GM18951 (cell line): ENCODE measurements around the gene HRH1.
A peak's percentile ranks its signal among the peaks of the same experiment; 100 is the strongest.
"Not testable (repeated sequence)": the region's sequence is repeated elsewhere in the genome, so short reads cannot be mapped to it uniquely, and the experiment has no call there.

Experiments used
- POLR2A ChIP-seq: IDR thresholded peaks from 4 replicates; pipeline ENCODE4 v1.6.1; 2011; ENCODE audit warnings: mild to moderate bottlenecking; ENCODE audit not compliant: insufficient read length, insufficient read depth; ENCODE audit errors: extremely low read depth
- in situ Hi-C: fragments of 300-500 bp; cut with MboI; formaldehyde crosslinking; loops from one replicate; pipeline ENCODE4 v1.12.0; 2022; ENCODE audit warnings: low sequenced_read_pairs, mixed read lengths, inconsistent platforms; ENCODE audit not compliant: unreplicated experiment

Gene HRH1

GRCh38 chr3:11251807-11252176 is 97.5 kb downstream of the HRH1 start:
- in situ Hi-C loops = no loop called here
- no peak for TF ChIP-seq POLR2A

GRCh38 chr3:11254876-11255275 is 100.6 kb downstream of the HRH1 start:
- in situ Hi-C loops = no loop called here
- no peak for TF ChIP-seq POLR2A

GRCh38 chr3:11255537-11255936 is 101.2 kb downstream of the HRH1 start:
- in situ Hi-C loops = not testable (repeated sequence)

GRCh38 chr3:11258958-11259357 is 104.7 kb downstream of the HRH1 start:
- TF ChIP-seq POLR2A = no peak
- in situ Hi-C loops = no loop called here

DNA sequence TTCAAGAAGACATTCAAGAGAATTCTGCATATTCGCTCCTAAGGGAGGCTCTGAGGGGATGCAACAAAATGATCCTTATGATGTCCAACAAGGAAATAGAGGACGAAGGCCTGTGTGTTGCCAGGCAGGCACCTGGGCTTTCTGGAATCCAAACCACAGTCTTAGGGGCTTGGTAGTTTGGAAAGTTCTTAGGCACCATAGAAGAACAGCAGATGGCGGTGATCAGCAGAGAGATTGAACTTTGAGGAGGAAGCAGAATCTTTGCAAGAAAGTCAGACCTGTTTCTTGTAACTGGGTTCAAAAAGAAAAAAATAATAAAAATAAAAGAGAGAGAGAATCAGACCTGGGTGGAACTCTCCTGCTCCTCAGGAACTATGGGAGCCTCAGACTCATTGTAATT is 106.2 kb downstream of the HRH1 start:
- in situ Hi-C loops = no loop called here
- TF ChIP-seq POLR2A = no peak

GRCh38 chr3:11269007-11269406 is 114.7 kb downstream of the HRH1 start:
- TF ChIP-seq POLR2A = no peak
- in situ Hi-C loops = no loop called here

DNA sequence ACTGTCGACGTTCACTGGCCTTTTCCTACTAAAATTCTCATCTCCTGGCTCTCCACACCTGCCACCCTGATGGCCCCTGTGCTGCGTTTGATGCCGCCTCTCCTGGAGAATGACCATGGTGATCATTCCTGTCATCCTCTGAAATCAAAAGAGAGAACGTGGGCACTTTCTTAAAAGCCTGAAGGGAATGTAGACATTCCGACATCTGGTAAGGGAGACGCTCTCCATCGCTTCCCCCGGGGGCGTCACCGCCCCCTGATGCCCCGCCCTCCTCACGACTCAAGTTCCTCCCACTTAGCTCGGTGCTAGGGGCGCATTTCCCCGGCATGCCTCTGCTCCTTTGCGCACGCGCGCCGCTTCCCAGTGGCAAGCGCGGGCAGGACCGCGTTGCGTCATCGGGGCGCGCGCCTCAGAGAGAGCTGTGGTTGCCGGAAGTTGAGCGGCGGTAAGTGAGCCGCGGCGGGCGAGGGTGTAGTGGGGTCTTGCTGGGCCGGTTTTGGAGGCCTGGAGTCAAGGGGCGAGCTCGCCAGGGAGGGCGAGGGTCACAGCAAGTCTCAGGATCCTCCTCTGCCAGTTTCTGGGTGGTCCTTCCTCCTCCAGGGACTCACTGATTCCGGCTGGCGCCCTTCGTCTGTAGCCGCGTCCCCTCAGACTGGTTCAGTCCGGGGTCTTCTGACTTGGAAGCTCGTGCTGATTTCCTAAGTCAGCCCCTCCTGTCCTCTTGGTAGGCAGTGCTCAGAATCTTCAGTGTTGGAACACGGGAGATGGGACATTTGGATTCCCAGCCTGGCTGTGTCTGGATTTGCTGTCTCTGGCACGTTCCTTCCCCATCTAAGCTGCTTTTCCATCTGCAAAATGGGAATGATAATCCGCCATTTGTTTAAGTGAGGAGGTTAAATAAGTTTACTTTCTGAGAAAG is 118.0 kb downstream of the HRH1 start, which contains the start of gene ATG7:
ATG7 (plus strand) TSS at position 412 of the 919 bp plus-strand sequence. CDS start 26,299 bp downstream, outside the sequence.
- peak; percentile 93 for TF ChIP-seq POLR2A
- in situ Hi-C loops = no loop called here

DNA sequence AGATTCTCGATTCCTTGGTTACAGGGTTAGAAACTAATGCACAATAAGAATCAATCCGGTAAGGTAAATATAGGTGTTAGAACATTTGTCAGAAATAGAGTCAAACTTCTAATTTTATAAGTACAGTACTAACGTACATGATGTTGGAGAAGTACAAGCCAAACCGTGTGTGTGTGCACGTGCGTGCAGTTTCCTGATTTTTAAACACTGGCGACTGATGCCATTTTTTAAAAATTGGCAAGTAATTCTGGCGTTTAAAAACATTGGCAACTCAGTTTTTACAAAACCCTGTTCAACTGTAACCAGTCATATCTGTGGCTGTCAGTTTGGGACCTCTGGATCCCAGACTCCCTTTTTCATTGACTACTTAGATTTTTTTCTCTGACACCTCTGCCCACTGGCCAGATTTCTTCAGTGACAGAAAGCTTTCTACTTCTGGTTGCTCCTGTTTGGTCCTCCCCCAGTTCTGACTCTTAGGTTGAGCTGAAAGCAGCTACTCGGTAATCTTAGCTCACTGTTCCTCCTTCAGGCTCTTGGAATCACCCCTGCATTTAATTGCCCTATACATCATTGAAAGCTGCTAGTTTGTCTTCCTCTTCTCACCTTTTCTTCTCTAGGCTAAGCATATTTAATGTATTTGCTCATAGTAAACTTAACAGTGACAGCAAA is 118.7 kb downstream of the HRH1 start:
- TF ChIP-seq POLR2A = no peak
- in situ Hi-C loops = no loop called here

DNA sequence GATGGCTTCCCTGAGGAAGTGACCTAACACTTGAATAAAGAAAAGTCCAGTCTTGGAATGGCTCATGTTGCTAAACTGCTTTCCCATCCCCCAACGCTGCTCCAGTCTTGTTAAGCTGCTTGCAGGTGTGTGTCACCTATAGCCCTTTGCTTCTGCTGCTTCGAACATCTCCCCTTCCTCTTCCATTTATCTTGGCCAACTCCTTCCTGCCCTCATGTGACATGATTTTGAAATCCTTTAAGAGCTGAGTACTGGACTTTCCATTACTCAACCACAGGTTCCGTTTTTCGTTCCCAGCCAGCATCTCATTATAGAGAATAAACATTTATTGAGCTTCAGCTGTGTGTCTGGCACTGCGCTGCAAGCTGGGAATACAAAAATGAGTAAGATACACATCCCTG is 119.6 kb downstream of the HRH1 start:
- in situ Hi-C loops = no loop called here
- no peak for TF ChIP-seq POLR2A

GRCh38 chr3:11274566-11275142 is 120.4 kb downstream of the HRH1 start:
- in situ Hi-C loops = no loop called here
- no peak for TF ChIP-seq POLR2A

DNA sequence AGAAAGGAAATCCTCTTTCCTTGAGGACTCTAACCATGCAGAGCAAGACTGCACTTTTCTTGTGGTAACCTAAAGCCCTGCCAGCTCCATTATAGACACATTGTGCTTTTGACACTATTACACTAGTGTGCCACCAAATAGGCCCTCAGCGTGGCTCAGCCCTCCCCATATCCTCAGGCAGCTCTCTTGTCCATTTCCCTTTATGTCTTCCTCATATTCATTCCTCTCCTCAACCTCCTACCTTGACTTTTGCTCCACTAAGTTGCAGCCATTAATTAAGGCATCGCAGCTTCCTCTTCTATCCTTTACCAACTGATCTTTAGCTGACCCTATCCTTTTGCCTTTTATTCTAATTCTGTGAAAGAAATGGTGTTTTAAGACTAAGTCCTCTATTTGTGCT is 121.6 kb downstream of the HRH1 start:
- TF ChIP-seq POLR2A = no peak
- in situ Hi-C loops = no loop called here

DNA sequence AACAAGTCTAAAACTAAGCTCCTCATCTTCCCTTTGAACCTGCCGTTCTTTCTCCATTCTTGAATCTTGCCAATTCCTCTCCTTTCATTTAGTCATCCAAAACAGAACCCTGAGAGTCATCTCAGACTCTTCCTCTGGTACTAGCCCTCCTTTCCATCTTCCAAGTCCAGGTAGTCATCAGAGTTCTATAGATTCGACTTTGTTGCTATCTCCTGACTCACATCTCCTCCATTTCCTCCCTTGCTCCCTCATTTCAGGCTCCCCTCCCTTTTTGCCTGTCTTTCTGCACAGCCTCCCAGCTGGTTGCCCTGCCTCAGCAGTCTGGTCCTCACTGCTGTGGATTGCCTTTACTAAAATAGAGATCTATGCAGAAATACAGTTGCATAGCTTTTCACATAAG is 122.6 kb downstream of the HRH1 start:
- TF ChIP-seq POLR2A = no peak
- in situ Hi-C loops = no loop called here

- in situ Hi-C loops = no loop called here
- no peak for TF ChIP-seq POLR2A
Observed at GRCh38 chr3:11282250-11283138, 128.2 kb downstream of the HRH1 start.

- in situ Hi-C loops = no loop called here
- TF ChIP-seq POLR2A = no peak
Observed at GRCh38 chr3:11283139-11283475, 128.8 kb downstream of the HRH1 start.
